A549 treated with dexamethasone at 1 μM for 4 hours (cell line): ENCODE measurements around the gene SLC23A1. TPM values are rescaled to one million over a fixed set of nuclear protein-coding genes. Genes with fewer than 3 reads are reported as not detected.

Experiments
- total RNA-seq: library from RNA; stranded (reverse); fragments of 200-300 nt; extraction: Qiagen RNA extraction; gene quantifications from 5 replicates; pipeline ENCODE4 v1.2.3, GENCODE V29; 2022

SLC23A1 gene
- 0.79 to 1.6 TPM (median 1.4 TPM) in 5 replicates for total RNA-seq

GRCh38 chr5:139383275-139383992 is at the start of gene SLC23A1:
Gene SLC23A1 (minus strand): TSS chr5:139383297. CDS start chr5:139383253, 44 bp downstream.

DNA sequence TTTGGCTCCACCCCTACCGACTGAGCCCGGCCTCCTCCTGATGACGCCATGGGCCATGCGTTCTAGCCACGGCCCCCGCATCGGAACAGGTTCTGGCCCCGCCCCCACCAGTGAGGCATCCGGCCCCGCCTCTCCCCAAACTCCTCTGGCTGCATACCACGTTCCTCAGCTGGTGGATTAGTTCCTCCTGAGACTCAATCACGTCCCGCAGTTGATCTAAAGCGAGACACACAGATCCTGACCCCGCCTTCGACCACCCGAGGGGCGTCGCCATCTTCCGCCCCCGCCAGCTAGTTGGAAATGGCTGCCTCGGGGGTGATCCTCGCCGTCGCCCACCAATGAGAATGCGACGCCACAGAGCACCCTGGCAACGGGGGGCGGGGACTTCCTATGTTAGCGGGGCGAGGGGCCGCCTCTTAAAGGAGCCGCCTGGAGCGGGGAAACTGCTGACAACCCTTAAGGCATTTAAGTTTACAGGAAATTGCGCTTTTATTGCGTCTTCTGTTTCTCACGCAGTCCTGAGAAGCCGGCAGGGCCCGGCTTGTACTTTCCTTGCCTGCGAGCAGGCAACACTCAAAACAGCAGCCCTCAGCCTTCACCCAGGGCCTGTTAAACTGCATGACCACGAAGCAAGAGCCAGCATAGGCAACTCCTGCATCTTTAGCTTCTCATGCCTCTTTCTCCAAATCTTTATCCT is 20.8 kb upstream of the SLC23A1 start, which contains the start of gene SPATA24:
TSS of gene SPATA24 (minus strand) at position 303 of the 697 bp plus-strand sequence. CDS start at position 274, 29 bp downstream.

DNA sequence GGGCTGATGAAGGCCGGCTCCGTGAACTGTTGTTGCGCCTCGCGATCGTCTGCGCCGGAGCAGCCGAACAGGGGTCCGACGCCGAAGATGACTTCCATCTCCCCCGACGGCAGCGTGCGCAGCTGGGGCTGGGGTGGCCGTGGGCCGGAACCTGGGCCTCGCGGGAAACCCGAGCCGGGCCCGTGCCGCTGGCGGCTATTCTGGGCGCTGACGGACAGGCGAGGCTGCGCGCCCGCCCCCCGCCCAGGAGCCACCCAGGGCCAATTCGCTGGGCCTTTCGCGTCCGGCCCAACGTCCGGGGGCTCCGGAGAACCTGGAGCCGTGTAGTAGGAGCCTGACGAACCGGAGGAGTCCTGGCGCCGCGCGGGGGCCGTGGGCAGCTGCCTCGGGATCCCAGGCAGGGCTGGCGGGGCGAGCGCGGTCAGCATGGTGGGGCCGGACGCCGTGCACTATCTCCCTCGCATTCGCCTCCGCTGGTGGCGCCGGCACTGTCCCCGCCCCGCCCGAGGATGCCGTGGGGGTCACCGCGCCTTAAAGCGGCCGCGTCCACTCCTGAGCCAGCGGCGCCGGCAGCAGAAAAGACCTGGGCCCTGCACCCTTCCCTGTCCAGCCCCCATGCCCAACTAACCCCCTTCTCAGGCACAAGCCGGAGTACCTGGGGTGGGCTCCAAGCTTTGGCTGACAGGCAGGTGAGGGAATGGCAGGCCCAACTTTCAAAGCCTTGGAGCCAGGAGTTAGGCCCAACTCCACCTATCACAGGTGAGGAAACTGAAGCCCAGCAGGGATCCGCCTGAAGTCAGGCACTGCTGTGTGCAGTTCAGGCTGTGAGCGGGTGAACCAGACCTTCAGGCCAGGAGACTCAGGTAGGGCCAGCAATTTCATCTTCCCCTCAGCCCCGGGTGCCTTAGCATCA is 11.8 kb upstream of the SLC23A1 start, which contains the start of gene PROB1:
TSS of gene PROB1 (minus strand) at position 451 of the 913 bp plus-strand sequence. CDS start at position 428, 23 bp downstream.

GRCh38 chr5:139389701-139390638 is 6.9 kb upstream of the SLC23A1 start, which contains the start of gene MZB1:
Gene MZB1 (minus strand): TSS chr5:139389913. CDS start chr5:139389856, 57 bp downstream.

DNA sequence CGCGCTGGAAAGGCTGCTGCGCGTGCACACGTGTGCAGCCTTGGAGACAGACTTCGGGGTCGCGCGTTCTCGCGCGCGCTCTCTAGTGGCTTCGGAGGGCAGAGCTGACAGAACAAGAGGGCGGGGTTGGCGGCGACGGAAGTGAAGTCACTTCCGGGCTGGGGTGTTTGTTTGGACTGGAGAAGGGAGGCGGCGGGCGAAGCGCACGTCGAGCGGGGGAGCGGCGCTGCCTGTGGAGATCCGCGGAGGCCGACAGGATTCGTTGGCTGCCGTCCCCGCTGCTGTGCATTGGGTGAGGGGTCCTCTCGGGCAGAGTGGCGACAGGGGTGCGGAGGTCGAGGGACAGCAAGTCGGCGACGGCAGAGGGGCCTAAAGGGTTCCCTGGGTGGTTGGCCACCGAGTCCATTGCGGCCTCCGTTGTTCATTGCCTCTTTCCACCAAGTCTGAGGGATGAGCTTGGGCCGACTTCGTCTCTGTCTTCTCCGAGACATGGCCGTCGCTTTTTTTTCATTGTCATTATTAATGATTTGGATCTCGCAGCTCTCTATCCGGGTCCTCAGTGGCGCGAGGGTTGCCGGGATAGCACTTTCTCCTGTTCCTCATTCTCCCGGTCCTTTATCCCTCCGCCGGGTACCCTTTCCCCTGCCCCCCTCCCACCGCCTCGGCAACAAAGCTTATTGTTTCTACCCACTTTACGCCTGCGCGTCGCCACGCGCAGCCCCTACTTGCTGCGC is 41.2 kb downstream of the SLC23A1 start, which contains the start of gene PAIP2:
TSS of gene PAIP2 (plus strand) at position 166 of the 734 bp plus-strand sequence. CDS start 21,931 bp downstream, outside the sequence.

Other genes starting within 250 kb of the SLC23A1 start
- gene SIL1, start 184.9 kb downstream of the SLC23A1 start, total RNA-seq, result 22.3 to 26.9 TPM (median 24.4 TPM) in 5 replicates
- 160 to 218 TPM (median 176 TPM) in 5 replicates for gene MATR3, start 89.6 kb downstream of the SLC23A1 start, total RNA-seq
- 80.9 to 96.6 TPM (median 87.0 TPM) in 5 replicates for gene PAIP2, start 41.4 kb downstream of the SLC23A1 start, total RNA-seq
- gene MZB1, start 6.6 kb upstream of the SLC23A1 start, total RNA-seq, result 0.09 to 0.20 TPM in 2 of 5 replicates, not detected in the others
- gene PROB1, start 11.8 kb upstream of the SLC23A1 start, total RNA-seq, result 0.12 to 0.27 TPM (median 0.24 TPM) in 5 replicates
- gene SPATA24, start 20.8 kb upstream of the SLC23A1 start, total RNA-seq, result 4.7 to 5.3 TPM (median 4.9 TPM) in 5 replicates
- 5.3 to 8.6 TPM (median 7.1 TPM) in 5 replicates for gene DNAJC18, start 56.2 kb upstream of the SLC23A1 start, total RNA-seq
- gene ECSCR, start 79.4 kb upstream of the SLC23A1 start, total RNA-seq, result not detected in 5 replicates
- not detected in 5 replicates for gene SMIM33, start 87.7 kb upstream of the SLC23A1 start, total RNA-seq
- gene STING1, start 99.5 kb upstream of the SLC23A1 start, total RNA-seq, result 0.74 to 1.1 TPM (median 0.77 TPM) in 5 replicates
- gene UBE2D2, start 178.0 kb upstream of the SLC23A1 start, total RNA-seq, result 125 to 205 TPM (median 182 TPM) in 5 replicates